H7 (cell line): ENCODE measurements around the gene PCBD2. TPM values are rescaled to one million over a fixed set of nuclear protein-coding genes. Genes with fewer than 3 reads are reported as not detected.
"Not testable (repeated sequence)": the region's sequence is repeated elsewhere in the genome, so short reads cannot be mapped to it uniquely, and the experiment has no call there.

Experiments
- DNase-seq: peaks from one replicate; pipeline ENCODE4 v3.0.0; 2012
- H3K27me3 ChIP-seq: 2 replicates; pipeline ENCODE4 v1.6.0; 2011; ENCODE audit warnings: mild to moderate bottlenecking, low read length; ENCODE audit not compliant: control insufficient read depth, insufficient read depth
- H3K36me3 ChIP-seq: replicated peaks from 2 replicates; pipeline ENCODE4 v1.5.1; 2011; ENCODE audit warnings: low read length; ENCODE audit not compliant: control insufficient read depth, insufficient read depth
- H3K4me3 ChIP-seq: 2 replicates; pipeline ENCODE4 v1.5.1; 2011; ENCODE audit warnings: low read depth, mild to moderate bottlenecking, control low read depth, low read length, moderate library complexity; ENCODE audit not compliant: insufficient read depth
- total RNA-seq: library from RNA; depleted of rRNA; stranded (reverse); fragments of >200 nt; shearing (Covaris generic); gene quantifications from 2 replicates; pipeline ENCODE4 v1.2.3, GENCODE V29; 2014

The PCBD2 gene
- total RNA-seq, 1 experiment from 2014 or later: 8.5 TPM

- no peaks in the 10 kb centered on the region for H3K27me3 ChIP-seq
- H3K4me3 ChIP-seq: no peak overlapping the region
- DNase-seq: no peak
- no peaks in the 10 kb centered on the region; the same call in 1 of the 2 replicates for H3K36me3 ChIP-seq
Measured at GRCh38 chr5:134964359-134965270, 59.7 kb downstream of the PCBD2 start.

- no peaks in the 10 kb centered on the region for H3K27me3 ChIP-seq
- no peaks in the 10 kb centered on the region; the same call in 1 of the 2 replicates for H3K36me3 ChIP-seq
- no peak for DNase-seq
- H3K4me3 ChIP-seq: no peak overlapping the region
Measured at GRCh38 chr5:134965271-134965825, 60.4 kb downstream of the PCBD2 start.

GRCh38 chr5:134967607-134968006, 62.7 kb downstream of the PCBD2 start, which contains the start of gene CATSPER3:
Gene CATSPER3 (plus strand): TSS chr5:134967907. CDS start chr5:134967992, 85 bp downstream.
- H3K36me3 ChIP-seq: no peaks in the 10 kb centered on the region
- H3K4me3 ChIP-seq: no peak within 1 kb of the TSS
- no peaks in the 10 kb centered on the region for H3K27me3 ChIP-seq
- no peak for DNase-seq

DNA sequence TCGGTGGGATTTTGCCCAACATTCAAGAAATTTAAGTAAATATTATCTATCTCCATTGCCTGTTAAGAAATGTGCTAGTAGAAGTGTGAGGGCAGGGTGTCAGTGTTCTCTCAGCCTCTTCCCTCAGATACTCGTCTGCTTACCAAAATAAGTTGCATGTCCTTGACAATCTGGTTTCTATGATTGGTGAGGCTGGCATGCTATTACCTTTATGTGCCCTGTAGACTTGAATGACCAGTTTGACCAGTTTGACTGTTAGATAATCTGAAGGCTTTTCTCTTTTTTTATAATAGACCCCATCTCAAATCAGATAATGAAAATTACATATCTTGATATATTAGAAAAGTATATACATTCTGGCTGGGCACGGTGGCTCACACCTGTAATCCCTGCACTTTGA, 63.1 kb downstream of the PCBD2 start:
- no peak overlapping the region for H3K4me3 ChIP-seq
- no peaks in the 10 kb centered on the region for H3K36me3 ChIP-seq
- no peak for DNase-seq
- no peaks in the 10 kb centered on the region for H3K27me3 ChIP-seq

DNA sequence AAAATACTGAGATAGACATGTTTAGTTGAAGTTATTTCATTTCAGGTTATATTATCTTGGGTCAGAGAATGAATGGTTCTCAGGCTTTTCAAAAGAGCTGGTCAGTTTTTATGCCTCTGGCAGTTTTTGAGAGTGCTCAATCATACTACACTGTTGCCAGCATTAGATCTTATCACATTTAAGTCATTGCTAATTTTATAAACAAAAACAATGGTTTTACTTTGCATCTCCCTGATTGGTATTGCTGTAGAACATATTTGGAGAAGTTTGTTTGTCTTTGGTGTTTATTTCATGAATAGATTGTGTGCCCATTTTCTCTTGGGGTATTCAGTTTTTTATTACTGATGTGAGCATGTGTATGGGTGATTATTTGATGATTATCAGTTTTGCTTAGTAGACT, 64.2 kb downstream of the PCBD2 start:
- Histone ChIP-seq H3K27me3 (no peaks in the 10 kb centered on the region), H3K4me3 (no peak overlapping the region), H3K36me3 (no peaks in the 10 kb centered on the region)
- no peak for DNase-seq

DNA sequence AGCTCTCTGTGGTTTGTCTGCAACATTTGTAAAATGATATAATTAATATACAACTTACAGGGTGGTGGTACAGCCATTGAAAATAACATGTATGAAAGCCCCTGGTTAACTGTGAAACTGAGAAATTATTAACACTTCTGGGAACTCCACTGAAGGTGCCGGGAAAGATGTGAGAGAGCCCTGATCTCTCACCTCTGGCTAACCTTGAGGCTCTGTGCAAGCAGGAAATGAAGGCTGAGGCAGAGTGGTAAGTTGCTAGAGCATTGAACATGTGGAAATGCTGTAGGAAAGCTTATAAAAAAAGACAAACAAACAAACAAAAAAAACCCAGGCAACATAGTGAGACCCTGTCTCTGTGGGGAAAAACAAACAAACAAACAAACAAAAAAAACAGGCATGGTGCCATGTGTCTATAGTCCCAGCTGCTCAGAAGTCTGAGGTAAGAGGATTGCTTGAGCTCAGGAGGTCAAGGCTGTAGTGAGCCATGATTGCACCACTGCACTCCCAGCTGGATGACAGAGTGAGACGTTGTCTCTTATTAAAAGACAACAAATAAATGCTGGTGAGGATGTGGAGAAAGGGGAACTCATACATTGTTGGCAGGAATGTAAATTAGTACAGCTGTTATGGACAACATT, 70.3 kb downstream of the PCBD2 start:
- DNase-seq: no peak
- H3K36me3 ChIP-seq: no peaks in the 10 kb centered on the region; the same call in 1 of the 2 replicates
- H3K27me3 ChIP-seq: no peaks in the 10 kb centered on the region
- H3K4me3 ChIP-seq: no peak overlapping the region

DNA sequence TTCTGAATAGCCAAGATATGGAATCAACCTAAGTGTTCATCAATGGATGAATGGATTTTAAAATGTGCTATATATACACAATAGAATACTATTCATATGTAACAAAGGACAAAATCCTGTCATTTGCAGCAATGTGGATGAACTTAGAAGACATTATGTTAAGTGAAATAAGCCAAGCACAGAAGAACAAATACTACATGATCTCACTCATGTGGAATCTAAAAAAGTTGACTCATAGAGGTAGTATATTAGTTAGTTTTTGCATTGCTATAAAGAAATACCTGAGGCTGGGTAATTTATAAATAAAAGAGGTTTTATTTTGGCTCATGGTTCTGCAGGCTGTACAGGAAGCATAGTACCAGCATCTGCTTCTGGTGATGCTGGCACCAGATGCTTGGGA, 70.9 kb downstream of the PCBD2 start:
- DNase-seq: no peak

DNA sequence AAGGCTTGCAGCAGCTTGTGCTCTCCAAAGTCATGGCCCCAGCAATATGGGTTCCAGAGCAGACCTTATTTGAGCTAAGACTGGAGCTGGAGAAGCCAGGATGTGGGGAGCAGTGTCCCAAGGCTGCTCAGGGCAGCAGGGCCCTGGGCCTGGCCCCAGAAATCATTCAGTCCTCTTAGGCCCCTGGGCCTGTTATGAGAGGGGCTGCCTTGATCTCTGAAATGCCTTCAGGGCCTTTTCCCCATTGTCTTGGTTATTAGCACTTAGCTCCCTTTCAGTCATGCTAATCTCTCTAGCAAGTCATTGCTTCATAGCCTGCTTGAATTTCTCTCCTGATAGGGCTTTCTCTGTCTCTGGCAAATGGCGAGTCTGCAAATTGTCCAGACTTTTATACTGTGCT, 71.9 kb downstream of the PCBD2 start:
- Histone ChIP-seq H3K4me3 (no peak overlapping the region), H3K36me3 (no peaks in the 10 kb centered on the region; the same call in 1 of the 2 replicates), H3K27me3 (no peaks in the 10 kb centered on the region)
- no peak for DNase-seq

More for the DNA sequence above, 70.9 kb downstream of the PCBD2 start:
- no peak overlapping the region for H3K4me3 ChIP-seq
- H3K27me3 ChIP-seq: no peaks in the 10 kb centered on the region
- H3K36me3 ChIP-seq: no peaks in the 10 kb centered on the region; the same call in 1 of the 2 replicates

DNA sequence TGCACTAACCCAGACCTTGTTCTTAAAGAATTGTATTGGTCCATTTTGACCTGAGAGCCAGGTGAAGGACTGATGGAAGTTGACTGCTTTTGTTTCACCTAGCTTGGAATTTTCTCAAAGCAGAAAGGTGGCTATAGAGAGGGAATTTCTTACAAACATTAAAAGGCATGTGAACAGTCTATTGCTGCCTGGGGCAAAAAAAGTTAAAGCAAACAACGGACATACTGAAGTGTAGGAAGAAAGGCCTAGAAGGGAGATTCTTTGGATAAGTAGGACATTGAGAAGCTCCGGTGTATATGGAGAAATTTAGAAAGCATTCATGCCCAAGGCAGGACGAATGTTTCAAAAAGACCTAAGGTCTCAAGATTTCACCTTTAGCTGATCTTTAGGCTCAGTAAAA, 74.5 kb downstream of the PCBD2 start:
- no peak for DNase-seq
- Histone ChIP-seq H3K27me3 (no peaks in the 10 kb centered on the region), H3K36me3 (no peaks in the 10 kb centered on the region; the same call in 1 of the 2 replicates), H3K4me3 (no peak overlapping the region)

GRCh38 chr5:134982230-134982629, 77.3 kb downstream of the PCBD2 start:
- Histone ChIP-seq H3K36me3 (no peaks in the 10 kb centered on the region), H3K4me3 (no peak overlapping the region), H3K27me3 (no peaks in the 10 kb centered on the region)
- DNase-seq: no peak

DNA sequence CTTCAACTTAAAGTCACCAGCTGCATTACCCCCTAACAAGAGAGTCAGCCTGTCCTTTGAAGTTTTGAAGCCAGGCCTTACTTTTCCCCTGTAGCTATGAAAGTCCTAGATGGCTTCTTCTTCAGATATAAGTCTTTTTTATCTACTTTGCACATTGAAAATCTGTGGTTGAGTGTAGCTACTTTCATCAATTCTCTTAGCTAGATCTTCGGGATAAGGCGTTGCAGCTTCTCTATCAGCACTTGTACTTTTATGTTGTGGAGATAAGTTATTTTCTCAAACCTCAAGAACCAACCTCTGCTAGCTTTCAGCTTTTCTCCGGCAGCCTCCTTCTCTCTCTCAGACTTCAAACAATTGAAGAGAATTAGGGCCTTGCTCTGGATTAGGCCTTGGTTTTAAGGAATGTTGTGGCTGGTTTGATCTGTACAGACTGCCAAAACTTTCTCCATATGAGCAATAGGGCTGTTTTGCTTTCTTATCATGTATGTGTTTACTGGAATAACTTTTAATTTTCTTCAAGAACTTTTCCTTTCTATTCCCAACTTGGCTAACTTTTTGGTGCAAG, 84.4 kb downstream of the PCBD2 start:
- H3K27me3 ChIP-seq: no peaks in the 10 kb centered on the region
- H3K4me3 ChIP-seq: no peak overlapping the region
- H3K36me3 ChIP-seq: no peaks in the 10 kb centered on the region
- no peak for DNase-seq

DNA sequence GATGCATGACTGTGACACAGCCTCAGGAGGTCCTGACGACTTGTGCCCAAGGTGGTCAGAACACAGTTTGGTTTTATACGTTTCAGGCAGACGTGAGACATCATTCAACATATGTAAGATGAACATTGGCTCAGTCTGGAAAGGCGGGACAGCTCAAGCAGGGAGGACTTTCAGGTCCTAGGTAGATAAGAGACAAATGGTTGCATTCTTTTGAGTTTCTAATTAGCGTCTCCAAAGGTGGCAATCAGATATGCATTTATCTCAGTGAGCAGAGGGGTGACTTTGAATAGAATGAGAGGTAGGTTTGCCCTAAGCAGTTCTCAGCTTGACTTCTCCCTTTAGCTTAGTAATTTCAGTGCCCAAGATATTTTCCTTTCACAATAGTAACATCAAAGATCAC, 85.3 kb downstream of the PCBD2 start:
- not testable (repeated sequence) for H3K4me3 ChIP-seq, DNase-seq, H3K27me3 ChIP-seq, H3K36me3 ChIP-seq

- H3K4me3 ChIP-seq: no peak overlapping the region
- DNase-seq: no peak
- H3K36me3 ChIP-seq: no peaks in the 10 kb centered on the region
- H3K27me3 ChIP-seq: no peaks in the 10 kb centered on the region
Measured at GRCh38 chr5:134992148-134992547, 87.2 kb downstream of the PCBD2 start.

DNA sequence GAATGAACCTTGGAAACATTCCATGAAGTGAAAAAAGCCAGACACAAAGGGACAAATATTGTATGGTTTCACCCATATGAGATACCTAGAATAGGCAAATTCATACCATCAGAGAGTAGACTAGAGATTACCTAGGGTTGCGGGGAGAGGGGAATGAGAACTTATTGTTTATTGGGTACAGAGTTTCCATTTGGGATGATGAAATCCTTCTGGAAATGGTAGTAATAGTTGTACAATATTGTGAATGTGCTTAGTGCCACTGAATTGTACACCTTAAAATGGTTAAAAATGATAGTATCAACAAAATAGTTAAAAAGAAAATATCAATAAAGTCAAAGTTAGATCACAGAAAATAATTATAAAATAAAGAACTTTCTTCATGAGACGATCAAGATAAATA, 88.2 kb downstream of the PCBD2 start:
- Histone ChIP-seq H3K4me3 (no peak overlapping the region), H3K27me3 (no peaks in the 10 kb centered on the region), H3K36me3 (no peaks in the 10 kb centered on the region)
- DNase-seq: no peak
